GM19395 (cell line): ENCODE measurements around the gene RO60.
A peak's percentile ranks its signal among the peaks of the same experiment; 100 is the strongest.

Source experiments
- ATAC-seq: cut with Tn5 transposase; IDR thresholded peaks from one replicate; pipeline ENCODE4 v1.9.1; 2021; ENCODE audit warnings: mild to moderate bottlenecking, moderate library complexity; ENCODE audit not compliant: unreplicated experiment

The RO60 gene

DNA sequence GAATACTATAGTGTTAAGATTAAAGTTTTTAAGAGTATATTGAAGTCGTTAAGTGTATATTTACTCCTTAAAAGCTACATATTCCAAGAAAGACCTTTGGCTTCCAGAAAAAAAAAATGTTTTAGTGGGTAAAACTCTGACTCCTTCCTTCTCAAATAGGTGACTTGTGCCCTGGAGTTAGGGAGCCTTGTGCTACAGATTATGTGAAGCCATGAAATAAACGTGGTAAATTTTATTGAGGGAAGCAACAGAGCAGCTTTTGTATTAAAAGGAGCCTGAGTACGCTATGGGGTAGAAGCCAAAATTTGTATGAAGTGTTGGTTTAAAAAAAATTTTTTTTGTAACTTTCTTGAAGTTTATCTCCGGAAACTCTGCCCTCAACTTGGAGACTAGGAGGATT lies 994 bp downstream of the RO60 start:
- no peak for ATAC-seq

DNA sequence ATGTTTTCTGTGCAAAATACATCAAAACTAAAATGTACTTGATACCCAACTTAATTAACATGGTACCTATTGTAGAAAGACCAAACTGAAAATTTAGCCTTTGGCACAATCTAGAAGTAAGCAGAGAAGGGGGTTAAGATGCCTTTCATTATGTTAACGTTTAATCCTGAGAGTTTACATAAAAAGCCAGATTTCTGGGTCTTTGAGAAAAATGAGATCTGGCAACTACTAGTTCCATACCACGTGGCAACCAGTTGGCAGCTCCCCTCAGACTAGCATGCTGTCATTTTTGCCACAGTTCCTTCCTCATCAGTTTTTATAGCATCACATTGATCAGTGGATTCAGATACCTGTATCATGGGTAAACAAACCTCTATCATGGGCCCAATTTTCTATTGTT lies 1.5 kb downstream of the RO60 start:
- ATAC-seq = no peak

GRCh38 chr1:193062698-193063463 lies 3.5 kb downstream of the RO60 start:
- ATAC-seq = no peak

- ATAC-seq = no peak
Measured at GRCh38 chr1:193065954-193066353, 6.5 kb downstream of the RO60 start.

- no peak for ATAC-seq
Measured at GRCh38 chr1:193066606-193067005, 7.2 kb downstream of the RO60 start.

- no peak for ATAC-seq
Measured at GRCh38 chr1:193068013-193068412, 8.6 kb downstream of the RO60 start.

GRCh38 chr1:193069748-193070385 lies 10.5 kb downstream of the RO60 start:
- ATAC-seq = peak; percentile 26

DNA sequence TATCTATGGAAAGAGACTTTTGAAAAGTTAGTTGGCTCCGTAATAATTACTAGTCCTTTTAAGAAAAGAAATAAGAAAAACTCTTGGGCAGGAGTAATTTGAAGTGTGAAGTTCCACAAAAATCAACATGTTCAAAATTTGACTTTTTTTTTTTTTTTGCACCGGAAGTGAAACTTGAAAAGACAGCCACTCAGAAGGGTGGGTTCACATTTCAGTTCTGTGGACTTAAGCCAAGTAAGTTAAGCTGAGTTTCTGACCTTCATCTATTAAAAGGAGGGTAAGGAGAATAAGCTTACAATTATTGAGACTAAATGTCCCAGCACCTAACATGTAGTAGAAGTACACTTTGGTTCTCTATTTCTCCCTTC lies 11.0 kb downstream of the RO60 start:
- peak; percentile 59 for ATAC-seq

GRCh38 chr1:193070942-193071341 lies 11.5 kb downstream of the RO60 start:
- ATAC-seq = peak; percentile 70

DNA sequence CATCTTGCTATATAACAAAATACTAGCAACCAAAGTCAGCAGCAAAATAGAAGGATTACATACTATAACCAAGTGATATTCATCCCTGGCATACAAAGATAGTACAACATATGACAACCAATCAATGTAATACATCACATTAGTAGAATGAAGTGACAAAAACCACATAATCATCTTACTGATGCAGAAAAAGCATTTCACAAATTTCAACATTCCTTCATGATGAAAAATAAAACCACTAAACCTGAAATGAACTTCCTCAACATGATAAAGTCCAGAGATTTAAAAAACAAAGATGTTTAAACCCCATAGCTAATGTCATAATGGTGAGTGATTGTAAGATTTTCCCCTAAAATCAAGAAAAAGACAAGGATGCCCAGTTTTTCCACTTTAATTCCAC lies 18.6 kb downstream of the RO60 start:
- no peak for ATAC-seq

DNA sequence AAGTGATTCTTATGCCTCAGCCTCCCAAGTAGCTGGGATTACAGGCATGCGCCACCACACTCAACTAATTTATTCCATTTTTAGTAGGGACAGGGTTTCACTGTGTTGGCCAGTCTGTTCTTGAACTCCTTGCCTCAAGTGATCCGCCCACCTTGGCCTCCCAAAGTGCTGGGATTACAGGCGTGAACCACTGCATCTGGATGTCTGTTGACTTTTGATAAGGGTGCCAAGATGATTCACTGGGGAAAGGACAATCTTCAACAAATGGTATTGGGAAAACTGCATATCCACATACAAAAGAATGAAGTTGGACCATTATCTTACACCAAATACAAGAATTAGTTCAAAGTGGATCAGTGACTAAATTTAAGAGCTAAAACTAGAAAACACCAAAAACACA lies 19.8 kb downstream of the RO60 start:
- ATAC-seq = no peak

DNA sequence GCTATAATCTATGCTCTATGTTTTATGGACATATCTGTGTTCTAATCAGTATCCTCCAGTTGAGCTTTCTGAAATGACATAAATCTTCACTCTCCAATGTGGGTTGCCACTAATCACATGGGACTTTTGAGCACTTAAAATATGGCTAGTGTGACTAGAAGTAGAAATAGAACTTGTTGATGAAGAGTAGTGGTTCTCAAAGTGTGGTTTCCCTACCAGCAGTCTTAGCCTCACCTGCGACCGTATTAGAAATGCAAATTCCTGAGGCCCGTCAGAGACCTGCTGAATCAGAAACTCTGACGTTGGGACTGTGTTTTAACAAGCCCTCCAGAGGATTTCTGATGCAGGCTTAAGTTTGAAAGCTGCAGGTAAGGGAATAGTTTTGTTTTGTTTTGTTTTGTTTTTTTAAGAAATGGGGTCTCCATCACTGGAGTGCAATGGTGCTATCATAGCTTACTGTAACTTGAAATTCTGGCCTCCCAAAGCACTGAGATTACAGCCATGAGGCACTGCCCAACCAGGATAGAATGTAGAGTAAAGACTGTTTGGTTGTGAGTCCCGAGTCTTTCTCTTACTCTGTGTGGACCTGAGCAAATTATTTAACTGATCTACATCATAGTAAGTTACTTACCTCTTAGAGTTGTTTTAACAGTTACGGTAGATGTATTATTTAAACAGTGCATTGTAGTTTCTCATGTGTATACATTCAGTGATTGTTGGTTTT lies 24.1 kb downstream of the RO60 start:
- ATAC-seq = peak; percentile 94

DNA sequence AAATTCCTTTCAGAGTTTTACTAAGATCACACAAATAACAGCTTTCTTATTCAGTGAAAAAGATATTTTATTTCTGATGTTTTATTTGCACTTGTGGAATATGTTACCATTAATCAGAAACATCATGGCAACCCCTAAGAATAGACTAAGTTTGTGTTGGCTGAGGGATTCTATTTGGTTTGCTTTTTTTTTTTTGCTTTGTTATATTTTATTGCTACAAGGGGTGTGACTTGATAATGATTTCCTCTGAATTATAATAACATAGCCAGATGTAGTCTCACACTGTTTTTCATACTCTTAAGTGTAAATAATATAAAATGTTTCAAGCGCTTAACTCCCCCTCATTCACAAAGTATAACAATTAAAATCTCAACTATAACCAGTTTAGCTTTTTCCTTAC lies 25.9 kb downstream of the RO60 start:
- ATAC-seq = no peak

GRCh38 chr1:193086342-193086741 lies 26.9 kb downstream of the RO60 start:
- no peak for ATAC-seq

DNA sequence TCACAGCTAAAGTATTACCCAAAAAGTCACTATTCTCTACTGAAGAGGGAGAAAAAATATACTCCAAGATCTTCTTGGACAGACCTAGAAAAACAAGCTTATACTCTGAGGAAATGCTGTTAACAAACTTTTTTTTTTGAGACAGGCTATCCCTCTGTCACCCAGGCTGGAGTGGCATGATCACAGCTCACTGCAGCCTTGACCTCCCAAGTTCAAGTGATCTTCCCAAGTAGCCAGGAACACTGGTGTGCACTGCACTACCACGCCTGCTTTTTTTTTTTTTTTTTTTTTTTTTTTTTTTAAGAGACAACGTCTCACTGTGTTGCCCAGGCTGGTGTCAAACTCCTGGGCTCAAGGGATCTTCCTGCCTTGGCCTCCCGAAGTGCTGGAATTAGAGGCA lies 28.5 kb downstream of the RO60 start:
- no peak for ATAC-seq

GRCh38 chr1:193090865-193091264 lies 31.5 kb downstream of the RO60 start:
- no peak for ATAC-seq

DNA sequence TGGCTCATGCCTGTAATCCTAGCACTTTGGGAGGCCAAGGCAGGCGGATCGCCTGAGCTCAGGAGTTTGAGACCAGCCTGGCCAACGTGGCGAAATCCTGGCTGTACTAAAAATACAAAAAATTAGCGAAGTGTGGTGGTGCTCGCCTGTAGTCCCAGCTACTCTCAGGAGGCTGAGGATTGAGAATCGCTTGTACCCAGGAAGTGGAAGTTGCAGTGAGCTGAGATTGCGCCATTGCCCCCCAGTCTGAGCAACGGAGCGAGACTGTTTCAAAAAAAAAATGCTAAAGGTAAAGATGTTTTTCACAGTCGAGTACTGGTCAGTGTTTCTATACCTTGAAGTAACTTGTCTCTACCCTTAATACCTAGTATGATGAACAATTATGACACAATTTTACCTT lies 34.7 kb downstream of the RO60 start:
- no peak for ATAC-seq

DNA sequence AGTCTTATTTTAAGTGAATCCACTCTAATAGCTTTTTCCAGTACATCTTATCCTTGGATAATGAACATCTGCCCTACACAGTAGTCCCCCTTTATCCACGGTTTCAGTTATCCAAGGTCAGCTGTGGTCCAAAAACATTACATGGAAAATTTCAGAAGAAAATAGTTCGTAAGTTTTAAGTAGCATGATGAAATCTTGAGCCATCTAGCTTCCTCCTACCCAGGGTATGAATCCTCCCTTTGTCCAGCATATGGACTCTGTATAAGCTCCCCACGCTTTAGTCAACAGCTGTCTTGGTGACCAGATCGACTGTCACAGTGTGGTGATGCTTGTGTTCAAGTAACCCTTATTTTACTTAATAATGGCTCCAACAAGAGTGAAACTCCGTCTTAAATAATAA lies 43.2 kb downstream of the RO60 start:
- no peak for ATAC-seq

DNA sequence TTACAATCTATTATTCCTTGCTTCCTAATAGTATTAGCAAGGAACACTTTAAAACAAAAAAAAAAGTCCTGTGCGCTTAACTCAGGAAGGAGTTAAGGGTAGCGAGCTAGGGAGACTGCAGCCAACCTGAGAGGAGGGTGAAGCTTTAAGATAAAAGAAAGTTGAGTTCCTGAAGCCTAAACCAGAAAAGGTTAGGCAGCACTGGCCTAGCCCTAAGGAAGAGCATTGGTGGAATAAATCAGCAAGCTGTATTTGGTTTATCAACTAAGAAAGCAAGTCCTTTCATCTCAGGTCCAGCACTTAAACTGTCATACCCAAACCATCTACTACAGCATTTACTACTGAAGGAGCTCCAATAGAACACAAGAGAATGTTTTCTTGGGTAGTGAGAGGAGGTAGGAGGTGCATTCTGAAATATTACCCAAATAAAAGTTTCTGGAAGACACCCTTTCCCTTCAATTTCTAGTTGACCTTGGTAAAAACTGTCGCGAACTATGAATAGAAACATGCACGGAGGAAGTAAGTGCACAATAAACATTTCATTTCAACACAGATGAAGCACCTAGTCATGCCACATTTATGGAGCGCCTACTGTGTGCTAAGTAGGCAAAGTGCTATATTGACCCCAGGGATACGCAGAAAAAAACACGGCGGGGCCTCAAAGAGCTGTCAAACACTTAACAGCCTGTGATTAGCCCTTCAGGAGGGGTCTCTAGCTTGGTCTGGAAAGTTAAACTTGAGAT lies 44.5 kb downstream of the RO60 start:
- ATAC-seq = peak; percentile 0

DNA sequence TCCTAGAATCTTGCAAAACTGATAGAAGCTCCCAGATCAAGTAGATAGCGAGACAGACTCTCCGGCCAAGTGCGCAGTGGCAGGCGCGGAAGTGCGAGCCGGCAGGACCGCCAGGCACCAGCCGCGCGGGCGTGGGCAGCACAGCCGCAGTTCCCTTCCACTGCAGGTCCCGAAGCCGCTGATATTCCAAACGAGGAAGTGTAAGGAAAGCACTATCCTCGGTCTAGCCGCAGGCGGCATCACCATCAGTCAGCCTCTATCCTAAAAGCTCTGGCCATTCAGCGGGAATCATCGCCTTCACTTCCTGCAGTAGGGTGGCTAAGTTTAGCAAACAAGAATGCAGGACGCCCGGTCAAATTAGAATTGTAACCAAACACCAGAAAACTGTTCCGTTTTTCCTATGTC lies 45.1 kb downstream of the RO60 start:
- peak; percentile 49 for ATAC-seq
